Natural killer cell (primary cell): Measurements from ENCODE around the gene BOLA2B. TPM values are rescaled to one million over a fixed set of nuclear protein-coding genes. Genes with fewer than 3 reads are reported as not detected.
A peak's percentile ranks its signal among the peaks of the same experiment; 100 is the strongest.

Experiments used
- ATAC-seq, 3 donors: fragments of 150-1000 bp in 2 of 3; fragments of 200-7000 bp in 1 of 3; cut with Tn5 transposase; 1 replicate in 1 of 3; 2 replicates in 2 of 3; pipeline ENCODE4 v1.10.0; 2021; ENCODE audit warnings: mild to moderate bottlenecking in 2 of 3, moderate library complexity in 2 of 3
- DNase-seq, 2 donors: peaks; one replicate each; pipeline versions ENCODE4 v3.0.0 to v3.0.0-alpha.2; 2013 to 2021; ENCODE audit warnings: mixed read lengths in 1 of 2
- H3K27ac ChIP-seq: one replicate; pipeline ENCODE4 v1.5.1; 2013; ENCODE audit warnings: mild to moderate bottlenecking, low read length
- H3K27me3 ChIP-seq: one replicate; pipeline ENCODE4 v1.6.1; 2013; ENCODE audit warnings: low read length; ENCODE audit not compliant: control insufficient read depth, insufficient read depth
- H3K36me3 ChIP-seq: one replicate; pipeline ENCODE4 v1.6.1; 2013; ENCODE audit warnings: low read length; ENCODE audit not compliant: control insufficient read depth, insufficient read depth
- H3K4me1 ChIP-seq: one replicate; pipeline ENCODE4 v1.6.1; 2013; ENCODE audit warnings: low read length; ENCODE audit not compliant: control insufficient read depth, insufficient read depth
- H3K4me3 ChIP-seq: one replicate; pipeline ENCODE4 v1.5.1; 2013; ENCODE audit warnings: low read length
- H3K9me3 ChIP-seq: one replicate; pipeline ENCODE4 v1.6.1; 2013; ENCODE audit warnings: low read length; ENCODE audit not compliant: control insufficient read depth, insufficient read depth
- H3K27ac Mint-ChIP-seq, 2 donors: one replicate each; pipeline ENCODE4 v1.8.0; 2022; ENCODE audit warnings: mild to moderate bottlenecking in 2 of 2, mixed read lengths in 2 of 2, moderate library complexity in 1 of 2
- H3K27me3 Mint-ChIP-seq, 2 donors: one replicate each; pipeline ENCODE4 v1.8.0; 2022; ENCODE audit warnings: low read depth in 2 of 2, mixed read lengths in 2 of 2
- H3K36me3 Mint-ChIP-seq: one replicate; pipeline ENCODE4 v1.8.0; 2022; ENCODE audit warnings: mixed read lengths
- H3K4me1 Mint-ChIP-seq, 2 donors: one replicate each; pipeline ENCODE4 v1.8.0; 2022; ENCODE audit warnings: mixed read lengths in 2 of 2
- H3K4me3 Mint-ChIP-seq: one replicate; pipeline ENCODE4 v1.8.0; 2022; ENCODE audit warnings: mild to moderate bottlenecking, moderate library complexity, mixed read lengths
- H3K9me3 Mint-ChIP-seq, 2 donors: one replicate each; pipeline ENCODE4 v1.8.0; 2022; ENCODE audit warnings: mixed read lengths in 2 of 2
- CTCF ChIP-seq: fragments of 200-600 bp; IDR thresholded peaks from one replicate; pipeline ENCODE4 v1.8.0; 2022; ENCODE audit warnings: antibody characterized with exemption
- WGBS: methylation state at CpG from one replicate; pipeline ENCODE4 v1.1.7; 2013; ENCODE audit warnings: missing lambda C conversion rate; ENCODE audit not compliant: insufficient coverage; 5-methylcytosine and 5-hydroxymethylcytosine counted together
- intact Hi-C: fragments of 100-400 bp; cut with micrococcal nuclease; formaldehyde crosslinking; loops from one replicate; pipeline ENCODE4 v1.14.2; 2022
- total RNA-seq, 4 donors: library from RNA; stranded (reverse); fragments of 120-200 nt in 1 of 4; gene quantifications; one replicate each; pipeline versions ENCODE4 v1.2.3 to v1.2.4, GENCODE V29; 2013 to 2022

BOLA2B gene
- total RNA-seq, 3 donors from 2014 or later (not counting 1 experiment from before 2014, with no cell fraction given) = 63.0 to 94.3 (median 70.6) TPM

- Histone ChIP-seq H3K27me3 (no peaks in the 10 kb centered on the region), H3K4me3 (no peak overlapping the region), H3K36me3 (no peaks in the 10 kb centered on the region), H3K9me3 (no peaks in the 10 kb centered on the region), H3K27ac (no peak overlapping the region), H3K4me1 (peaks cover 8% of the 10 kb centered on the region)
- 67% methylated on average over 1 of the region's 2 CpGs for WGBS
- Mint-ChIP-seq H3K27me3 (peaks cover 0 to 3% of the 10 kb centered on the region in 2 donors), H3K4me1 (peaks cover 13 to 14% of the 10 kb centered on the region in 2 donors), H3K27ac (peak overlapping the region; percentile 19 to 64), H3K36me3 (no peaks in the 10 kb centered on the region), H3K9me3 (no peaks in the 10 kb centered on the region), H3K4me3 (no peak overlapping the region)
- no peak for DNase-seq
- peak in 1 of 3 donors; percentile 15 for ATAC-seq
- peak; percentile 2 for TF ChIP-seq CTCF
- intact Hi-C loops = no loop called here
These were observed 50.1 kb downstream of the BOLA2B start for GRCh38 chr16:30143347-30143702.

Other genes with a start within 250 kb of the BOLA2B start
- 10 to 100 TPM; 50.2 to 69.5 (median 50.8) TPM for gene TMEM219, start 231.6 kb downstream of the BOLA2B start, total RNA-seq
- gene TAOK2, start 219.8 kb downstream of the BOLA2B start, total RNA-seq = 10 to 100 TPM; 35.3 to 42.8 (median 41.5) TPM
- 10 to 100 TPM; 11.1 to 13.4 (median 12.7) TPM for gene HIRIP3, start 198.0 kb downstream of the BOLA2B start, total RNA-seq
- 100 to 1,000 TPM in 1 of 3 donors, 10 to 100 TPM in 2; 75.0 to 107 (median 99.5) TPM for gene INO80E, start 197.4 kb downstream of the BOLA2B start, total RNA-seq
- not detected for gene DOC2A, start 182.6 kb downstream of the BOLA2B start, total RNA-seq
- not detected for gene C16orf92, start 170.5 kb downstream of the BOLA2B start, total RNA-seq
- gene TLCD3B, start 162.4 kb downstream of the BOLA2B start, total RNA-seq = 1 to 10 TPM in 2 of 3 donors, under 1 TPM in 1; 0.88 to 2.0 (median 1.7) TPM
- 100 to 1,000 TPM; 412 to 544 (median 490) TPM for gene ALDOA, start 127.9 kb downstream of the BOLA2B start, total RNA-seq
- gene PPP4C, start 117.7 kb downstream of the BOLA2B start, total RNA-seq = 100 to 1,000 TPM; 119 to 132 (median 130) TPM
- 1 to 10 TPM in 1 of 3 donors, under 1 TPM in 2; 0.91 to 1.1 (median 0.98) TPM for gene TBX6, start 101.7 kb downstream of the BOLA2B start, total RNA-seq
- 100 to 1,000 TPM; 148 to 177 (median 160) TPM for gene YPEL3, start 97.5 kb downstream of the BOLA2B start, total RNA-seq
- 10 to 100 TPM in 1 of 3 donors, 1 to 10 TPM in 2; 5.3 to 14.7 (median 9.1) TPM for gene GDPD3, start 80.1 kb downstream of the BOLA2B start, total RNA-seq
- 10 to 100 TPM; 45.2 to 55.7 (median 50.9) TPM for gene MAPK3, start 70.4 kb downstream of the BOLA2B start, total RNA-seq
- gene CORO1A, start 10.1 kb downstream of the BOLA2B start, total RNA-seq = 100 to 1,000 TPM; 699 to 926 (median 829) TPM
- gene SLX1A, start 209 bp upstream of the BOLA2B start, total RNA-seq = 100 to 1,000 TPM in 2 of 3 donors, 10 to 100 TPM in 1; 78.1 to 132 (median 109) TPM
- 10 to 100 TPM; 15.9 to 27.1 (median 19.4) TPM for gene SULT1A3, start 5.6 kb upstream of the BOLA2B start, total RNA-seq
- 10 to 100 TPM; 17.0 to 43.5 (median 39.8) TPM for gene NPIPB13, start 54.8 kb upstream of the BOLA2B start, total RNA-seq
- gene CD2BP2, start 161.6 kb upstream of the BOLA2B start, total RNA-seq = 100 to 1,000 TPM in 1 of 3 donors, 10 to 100 TPM in 2; 79.5 to 104 (median 87.7) TPM
- 10 to 100 TPM; 43.0 to 55.3 (median 50.2) TPM for gene TBC1D10B, start 176.8 kb upstream of the BOLA2B start, total RNA-seq
- gene MYL11, start 181.1 kb upstream of the BOLA2B start, total RNA-seq = 1 to 10 TPM; 2.9 to 8.0 (median 7.2) TPM
- 100 to 1,000 TPM; 196 to 210 (median 205) TPM for gene SEPTIN1, start 188.9 kb upstream of the BOLA2B start, total RNA-seq
- 1 to 10 TPM; 5.5 to 7.4 (median 7.1) TPM for gene ZNF48, start 201.8 kb upstream of the BOLA2B start, total RNA-seq
- 1 to 10 TPM in 2 of 3 donors, under 1 TPM in 1; 0.70 to 1.4 (median 1.4) TPM for gene ZNF771, start 213.9 kb upstream of the BOLA2B start, total RNA-seq
- 10 to 100 TPM; 11.2 to 16.9 (median 15.2) TPM for gene DCTPP1, start 236.4 kb upstream of the BOLA2B start, total RNA-seq